ENCODE measurements around the gene PTPRN2.

Gene PTPRN2

GRCh38 chr7:157888579-157888978 is 699.0 kb downstream of the PTPRN2 start:
- TF ChIP-seq ZNF384 (IDR thresholded peaks at IDR 0.05), result no peak
- TF ChIP-seq NFRKB (IDR thresholded peaks at IDR 0.05), result no peak
- no peak for TF ChIP-seq PKNOX1 (IDR thresholded peaks at IDR 0.05)
- TF ChIP-seq BHLHE40 (IDR thresholded peaks at IDR 0.05; ENCODE audit: borderline replicate concordance), result no peak
- TF ChIP-seq SUZ12 (IDR thresholded peaks at IDR 0.05), result no peak
- no peak for TF ChIP-seq ARNT (IDR thresholded peaks at IDR 0.05)
- no peak for TF ChIP-seq HDGF (IDR thresholded peaks at IDR 0.05; ENCODE audit: borderline replicate concordance)
- no peak for TF ChIP-seq CTBP1 (IDR thresholded peaks at IDR 0.05; ENCODE audit: borderline replicate concordance)
- ChIA-PET POLR2A (no interaction called here), CTCF (no interaction called here)
- DNase-seq (ENCODE audit: extremely low spot score), result no peak

GRCh38 chr7:157887400-157887799 is 700.2 kb downstream of the PTPRN2 start:
- ChIA-PET CTCF (no interaction called here), POLR2A (no interaction called here)
- TF ChIP-seq ELF4 (IDR thresholded peaks at IDR 0.05) (no peak), L3MBTL2 (conservative IDR thresholded peaks at IDR 0.05) (no peak), NFRKB (IDR thresholded peaks at IDR 0.05) (no peak), FOXK2 (IDR thresholded peaks at IDR 0.05) (no peak), FOXM1 (IDR thresholded peaks at IDR 0.05; ENCODE audit: borderline replicate concordance) (no peak), HDGF (IDR thresholded peaks at IDR 0.05; ENCODE audit: borderline replicate concordance) (no peak), CTBP1 (IDR thresholded peaks at IDR 0.05; ENCODE audit: borderline replicate concordance) (no peak), FOXA1 (IDR thresholded peaks at IDR 0.05) (no peak), TARDBP (IDR thresholded peaks at IDR 0.05) (no peak), ZNF384 (IDR thresholded peaks at IDR 0.05) (no peak), SUZ12 (IDR thresholded peaks at IDR 0.05) (no peak)
- DNase-seq (ENCODE audit: extremely low spot score), result no peak

- no peak for TF ChIP-seq NFRKB (IDR thresholded peaks at IDR 0.05)
- no peak for TF ChIP-seq FOXA1 (IDR thresholded peaks at IDR 0.05)
- TF ChIP-seq TARDBP (IDR thresholded peaks at IDR 0.05), result no peak
- TF ChIP-seq PKNOX1 (IDR thresholded peaks at IDR 0.05), result no peak
- no peak for TF ChIP-seq SP1 (IDR thresholded peaks at IDR 0.05)
- TF ChIP-seq BHLHE40 (IDR thresholded peaks at IDR 0.05; ENCODE audit: borderline replicate concordance), result no peak
- TF ChIP-seq CTBP1 (IDR thresholded peaks at IDR 0.05; ENCODE audit: borderline replicate concordance), result no peak
- no peak for TF ChIP-seq ELF4 (IDR thresholded peaks at IDR 0.05)
- TF ChIP-seq L3MBTL2 (conservative IDR thresholded peaks at IDR 0.05), result no peak
- no peak for TF ChIP-seq SUZ12 (IDR thresholded peaks at IDR 0.05)
- no peak for TF ChIP-seq ZNF384 (IDR thresholded peaks at IDR 0.05)
- TF ChIP-seq FOXM1 (IDR thresholded peaks at IDR 0.05; ENCODE audit: borderline replicate concordance), result no peak
- TF ChIP-seq ARNT (IDR thresholded peaks at IDR 0.05), result no peak
- no peak for TF ChIP-seq LEF1 (IDR thresholded peaks at IDR 0.05; ENCODE audit: borderline replicate concordance)
- CTCF ChIA-PET, result no interaction called here
- DNase-seq (ENCODE audit: extremely low spot score), result no peak
- POLR2A ChIA-PET, result no interaction called here
Observed at GRCh38 chr7:157886711-157887110, 700.9 kb downstream of the PTPRN2 start.

DNA sequence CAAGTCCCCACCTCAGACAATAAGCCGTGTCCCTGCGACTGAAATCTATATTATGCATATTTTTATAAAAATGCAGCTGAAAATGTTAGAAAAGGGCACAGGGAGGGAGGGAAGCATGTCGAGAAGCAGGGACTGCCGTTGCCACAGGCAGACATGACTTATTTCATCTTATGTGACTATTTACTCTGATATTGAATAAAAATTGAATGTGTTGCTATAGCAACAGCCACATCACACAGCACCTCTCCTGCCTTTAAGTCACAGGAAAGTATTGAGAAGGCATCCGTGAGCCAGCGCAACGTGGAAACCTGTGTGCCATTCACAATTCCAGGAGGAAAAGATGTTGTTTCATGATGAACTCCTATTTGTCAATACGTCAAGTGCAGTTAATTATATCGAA is 701.4 kb downstream of the PTPRN2 start:
- CTCF ChIA-PET, result no interaction called here
- no peak for DNase-seq (ENCODE audit: extremely low spot score)
- POLR2A ChIA-PET, result no interaction called here
- TF ChIP-seq SP1 (IDR thresholded peaks at IDR 0.05) (no peak), SUZ12 (IDR thresholded peaks at IDR 0.05) (no peak), L3MBTL2 (conservative IDR thresholded peaks at IDR 0.05) (no peak), PKNOX1 (IDR thresholded peaks at IDR 0.05) (no peak), FOXM1 (IDR thresholded peaks at IDR 0.05; ENCODE audit: borderline replicate concordance) (no peak), FOXK2 (IDR thresholded peaks at IDR 0.05) (no peak), CTBP1 (IDR thresholded peaks at IDR 0.05; ENCODE audit: borderline replicate concordance) (no peak), TARDBP (IDR thresholded peaks at IDR 0.05) (no peak), ARNT (IDR thresholded peaks at IDR 0.05) (no peak), BHLHE40 (IDR thresholded peaks at IDR 0.05; ENCODE audit: borderline replicate concordance) (no peak), LEF1 (IDR thresholded peaks at IDR 0.05; ENCODE audit: borderline replicate concordance) (no peak), HDGF (IDR thresholded peaks at IDR 0.05; ENCODE audit: borderline replicate concordance) (no peak), ZNF384 (IDR thresholded peaks at IDR 0.05) (no peak), ELF4 (IDR thresholded peaks at IDR 0.05) (no peak), FOXA1 (IDR thresholded peaks at IDR 0.05) (no peak), NFRKB (IDR thresholded peaks at IDR 0.05) (no peak)

- no peak for DNase-seq (ENCODE audit: extremely low spot score)
- POLR2A ChIA-PET, result no interaction called here
- TF ChIP-seq FOXM1 (IDR thresholded peaks at IDR 0.05; ENCODE audit: borderline replicate concordance) (no peak), FOXK2 (IDR thresholded peaks at IDR 0.05) (no peak), TARDBP (IDR thresholded peaks at IDR 0.05) (no peak), NFRKB (IDR thresholded peaks at IDR 0.05) (no peak), ELF4 (IDR thresholded peaks at IDR 0.05) (no peak), LEF1 (IDR thresholded peaks at IDR 0.05; ENCODE audit: borderline replicate concordance) (no peak), HDGF (IDR thresholded peaks at IDR 0.05; ENCODE audit: borderline replicate concordance) (no peak), PKNOX1 (IDR thresholded peaks at IDR 0.05) (no peak), L3MBTL2 (conservative IDR thresholded peaks at IDR 0.05) (no peak)
- CTCF ChIA-PET, result no interaction called here
Observed at GRCh38 chr7:157885140-157885539, 702.5 kb downstream of the PTPRN2 start.

- TF ChIP-seq ELF4 (IDR thresholded peaks at IDR 0.05), result no peak
- TF ChIP-seq NFRKB (IDR thresholded peaks at IDR 0.05), result no peak
- TF ChIP-seq ARNT (IDR thresholded peaks at IDR 0.05), result no peak
- TF ChIP-seq ZNF384 (IDR thresholded peaks at IDR 0.05), result no peak
- no peak for TF ChIP-seq PKNOX1 (IDR thresholded peaks at IDR 0.05)
- no peak for TF ChIP-seq LEF1 (IDR thresholded peaks at IDR 0.05; ENCODE audit: borderline replicate concordance)
- TF ChIP-seq FOXA1 (IDR thresholded peaks at IDR 0.05), result no peak
- TF ChIP-seq HDGF (IDR thresholded peaks at IDR 0.05; ENCODE audit: borderline replicate concordance), result no peak
- TF ChIP-seq BHLHE40 (IDR thresholded peaks at IDR 0.05; ENCODE audit: borderline replicate concordance), result no peak
- no peak for TF ChIP-seq FOXM1 (IDR thresholded peaks at IDR 0.05; ENCODE audit: borderline replicate concordance)
- TF ChIP-seq CTBP1 (IDR thresholded peaks at IDR 0.05; ENCODE audit: borderline replicate concordance), result no peak
- POLR2A ChIA-PET, result no interaction called here
- CTCF ChIA-PET, result no interaction called here
- no peak for DNase-seq (ENCODE audit: extremely low spot score)
Observed at GRCh38 chr7:157884461-157885062, 703.1 kb downstream of the PTPRN2 start.
